K562 (cell line): Measurements from ENCODE around the gene TARBP1. TPM values are rescaled to one million over a fixed set of nuclear protein-coding genes. Genes with fewer than 3 reads are reported as not detected.

Experiments used
- ATAC-seq: fragments of 200-7000 bp; cut with Tn5 transposase; 3 replicates; pipeline ENCODE4 v1.9.1; 2020; ENCODE audit warnings: moderate library complexity
- BruUV-seq: library from RNA; stranded (reverse); fragments of 400-500 nt; replicated peaks from 2 replicates; lab custom pipeline; 2021; lab: Mats Ljungman, UMichigan
- CTCF ChIA-PET: fragments of 300-600 bp; formaldehyde crosslinking; extraction: SDS; loops from one replicate; lab custom pipeline; 2021; ENCODE audit warnings: low intra/inter-chr PET ratio; lab: Yijun Ruan, JAX
- POLR2A ChIA-PET: fragments of 300-600, 350-650 bp; sonication (Branson Sonifier 250); formaldehyde crosslinking; extraction: SDS; loops from one replicate; lab custom pipeline; 2021; ENCODE audit warnings: antibody characterized with exemption, inconsistent platforms; lab: Yijun Ruan, JAX
- DNase-seq, 4 experiments: peaks; one replicate each; pipeline versions ENCODE4 v3.0.0 to v3.0.0-alpha.2; 2011 to 2018; ENCODE audit warnings: low spot score in 3 of 4, mixed read lengths in 3 of 4; ENCODE audit errors: extremely low read depth in 1 of 4
- FAIRE-seq: peaks from 2 replicates; lab custom pipeline; 2011; peaks lifted over from hg19 to GRCh38; lab: Jason Lieb, UNC
- H2AFZ ChIP-seq: 2 replicates; pipeline ENCODE4 v1.6.0; 2011; ENCODE audit warnings: low read depth, low read length, control low read depth, inconsistent platforms
- H3K27ac ChIP-seq: fragments of 200-600 bp; 3 replicates; pipeline ENCODE4 v1.8.0; 2011; ENCODE audit warnings: low read depth, mild to moderate bottlenecking, control low read depth, inconsistent platforms, low read length, moderate library complexity, mixed read lengths; ENCODE audit errors: extremely low read depth
- H3K27me3 ChIP-seq, 2 experiments: fragments of 300-600 bp in 1 of 2; 2 replicates in 1 of 2; 3 replicates in 1 of 2; pipeline versions ENCODE4 v1.6.0 to v1.8.0; 2011; ENCODE audit warnings: inconsistent platforms in 2 of 2, low read length in 2 of 2, mild to moderate bottlenecking in 1 of 2, mixed read lengths in 1 of 2, moderate library complexity in 1 of 2; ENCODE audit not compliant: control insufficient read depth in 2 of 2, insufficient read depth in 2 of 2
- H3K36me3 ChIP-seq: fragments of 300-600 bp; 3 replicates; pipeline ENCODE4 v1.8.0; 2011; ENCODE audit warnings: mild to moderate bottlenecking, low read length, inconsistent platforms; ENCODE audit not compliant: control insufficient read depth, insufficient read depth
- H3K4me1 ChIP-seq, 2 experiments: fragments of 200-600 bp in 1 of 2; replicated peaks in 1 of 2; 2 replicates in 1 of 2; 3 replicates in 1 of 2; pipeline versions ENCODE4 v1.5.1 to v1.8.0; 2011; ENCODE audit warnings: inconsistent platforms in 2 of 2, low read length in 2 of 2, mild to moderate bottlenecking in 1 of 2, mixed read lengths in 1 of 2, moderate library complexity in 1 of 2; ENCODE audit not compliant: control insufficient read depth in 2 of 2, insufficient read depth in 2 of 2
- H3K4me2 ChIP-seq: 2 replicates; pipeline ENCODE4 v1.6.1; 2011; ENCODE audit warnings: low read length, control low read depth, inconsistent platforms, mixed read lengths; ENCODE audit not compliant: insufficient read depth
- H3K4me3 ChIP-seq: fragments of 200-600 bp; sonication (generic), shearing (Covaris generic); 2 replicates; pipeline ENCODE4 v1.5.1; 2016; ENCODE audit warnings: control low read depth, inconsistent platforms
- H3K79me2 ChIP-seq: fragments of 200-600 bp; 3 replicates; pipeline ENCODE4 v1.8.0; 2011; ENCODE audit warnings: low read length, inconsistent platforms; ENCODE audit not compliant: control insufficient read depth, insufficient read depth
- H3K9ac ChIP-seq, 2 experiments: 2 replicates each; pipeline versions ENCODE4 v1.6.0 to v1.6.1; 2011; ENCODE audit warnings: low read depth in 2 of 2, low read length in 2 of 2, control low read depth in 1 of 2, inconsistent platforms in 1 of 2, mild to moderate bottlenecking in 1 of 2, mixed read lengths in 1 of 2; ENCODE audit not compliant: insufficient read depth in 1 of 2
- H3K9me1 ChIP-seq: one replicate; pipeline ENCODE4 v1.6.0; 2011; ENCODE audit warnings: inconsistent platforms, mild to moderate bottlenecking, low read length, moderate library complexity; ENCODE audit not compliant: control insufficient read depth, insufficient read depth
- H3K9me3 ChIP-seq: replicated peaks from 2 replicates; pipeline ENCODE4 v1.5.1; 2011; ENCODE audit warnings: low read depth, low read length, inconsistent platforms; ENCODE audit not compliant: control insufficient read depth, insufficient read depth
- H4K20me1 ChIP-seq: replicated peaks from 2 replicates; pipeline ENCODE4 v1.6.1; 2011; ENCODE audit warnings: low read length, inconsistent platforms, mixed read lengths; ENCODE audit not compliant: control insufficient read depth, insufficient read depth
- E2F6 ChIP-seq, 2 experiments: IDR thresholded peaks; 2 replicates each; pipeline ENCODE4 v1.6.1; 2011; ENCODE audit warnings: borderline replicate concordance in 1 of 2, control low read depth in 1 of 2, low read depth in 1 of 2, low read length in 1 of 2, mild to moderate bottlenecking in 1 of 2, mixed read lengths in 1 of 2, moderate library complexity in 1 of 2; ENCODE audit not compliant: insufficient read depth in 1 of 2, insufficient read length in 1 of 2, poor library complexity in 1 of 2, severe bottlenecking in 1 of 2; ENCODE audit errors: extremely low read depth in 1 of 2
- KHSRP ChIP-seq: fragments of 450-650 bp; IDR thresholded peaks from 2 replicates; pipeline ENCODE4 v1.6.1; 2017
- MXI1 ChIP-seq: IDR thresholded peaks from 2 replicates; pipeline ENCODE4 v1.6.1; 2011; ENCODE audit warnings: low read depth, mild to moderate bottlenecking, improper control_type of control experiment, low read length
- PKNOX1 ChIP-seq: fragments of 450-650 bp; IDR thresholded peaks from 2 replicates; pipeline ENCODE4 v1.6.1; 2016
- PYGO2 ChIP-seq: fragments of 450-650 bp; IDR thresholded peaks from 2 replicates; pipeline ENCODE4 v1.6.1; 2016; ENCODE audit warnings: mild to moderate bottlenecking, missing genetic modification characterization, moderate library complexity, missing compliant biosample characterization
- WGBS: fragments of 100-300 bp; shearing (Covaris generic); methylation state at CpG from one replicate; pipeline ENCODE4 v1.1.6; 2016; ENCODE audit warnings: low coverage, mixed read lengths; ENCODE audit not compliant: insufficient coverage; ENCODE audit errors: missing lambda C conversion rate; 5-methylcytosine and 5-hydroxymethylcytosine counted together
- in situ Hi-C: fragments of 300-500 bp; cut with MboI; formaldehyde crosslinking; loops from 4 replicates; pipeline ENCODE4 v1.15.0; 2018; ENCODE audit warnings: inconsistent platforms, mixed read lengths
- intact Hi-C: fragments of 100-400 bp; cut with micrococcal nuclease; formaldehyde crosslinking; loops from 2 replicates; pipeline ENCODE4 v1.14.2; 2022
- polyA plus RNA-seq, 8 experiments: library from polyadenylated mRNA; depleted of rRNA in 4 of 8; stranded (reverse) in 5 of 8; unstranded in 3 of 8; fragments of >200 nt; fragmentation: Nextera tagmentation in 2 of 8; fragmentation: Illumina TruSeq in 1 of 8; extraction: Ambion mirVana in 2 of 8; extraction: Trizol in 1 of 8; gene quantifications; 2 replicates each; pipeline versions ENCODE4 v1.2.1 to v1.2.3, GENCODE V29; 2011 to 2014; ENCODE audit warnings: inconsistent platforms in 1 of 8, missing spikeins in 1 of 8
- total RNA-seq, 7 experiments: library from RNA; depleted of rRNA in 6 of 7; stranded (reverse); fragments of >200 nt in 6 of 7; fragmentation: Illumina TruSeq in 2 of 7; extraction: Trizol in 2 of 7; gene quantifications; 2 replicates each; pipeline versions ENCODE4 v1.2.1 to v1.2.3, GENCODE V29; 2011 to 2021; ENCODE audit warnings: low replicate concordance in 1 of 7

Gene TARBP1
- total and polyA plus RNA-seq, 9 of the 15 experiments (the other 6 are each of a cell fraction or from before 2014, with no cell fraction given): 8.8 to 48.0 (median 22.9) TPM

GRCh38 chr1:234515821-234516241, 36.9 kb upstream of the TARBP1 start (continued):
- TF ChIP-seq PYGO2 (peak; percentile 37; the same call in 1 of the 2 replicates), PKNOX1 (0 out of 2 replicates have a peak, but pooled peaks have one; percentile 10), KHSRP (no peak)

GRCh38 chr1:234515411-234515810, 36.4 kb upstream of the TARBP1 start:
- ATAC-seq: no peak
- no TSS peak for BruUV-seq
- H3K4me3 ChIP-seq: no peak overlapping the region
- H3K9ac ChIP-seq: no peak overlapping the region
- in situ Hi-C loops (no loop called here), intact Hi-C loops (no loop called here)
- H4K20me1 ChIP-seq: no peaks in the 10 kb centered on the region
- TF ChIP-seq MXI1 (no peak), E2F6 (IDR thresholded peaks at IDR 0.05; ENCODE audit: borderline replicate concordance in 1 of 2, extremely low read depth in 1 of 2, insufficient read depth in 1 of 2, insufficient read length in 1 of 2, low read depth in 1 of 2, low read length in 1 of 2, poor library complexity in 1 of 2, severe bottlenecking in 1 of 2) (no peak)
- ChIA-PET CTCF (no interaction called here), POLR2A (interaction anchor here (1.0 kb wide), 1 partner anchor 11 kb away, joined by 3 read pairs; no protein-coding TSS in a partner anchor)
- no peaks in the 10 kb centered on the region for H3K9me3 ChIP-seq
- DNase-seq: no peak
- H3K4me1 ChIP-seq: peaks cover 7 to 15% of the 10 kb centered on the region in 2 experiments; a peak in 4 of 5 replicates
- 46% methylated on average over 2 of the region's 2 CpGs for WGBS
- H3K79me2 ChIP-seq: no peaks in the 10 kb centered on the region
- no peaks in the 10 kb centered on the region for H3K36me3 ChIP-seq
- H3K4me2 ChIP-seq: no peak overlapping the region
- H3K27me3 ChIP-seq: no peaks in the 10 kb centered on the region
- H3K9me1 ChIP-seq: no peaks in the 10 kb centered on the region
- no peak overlapping the region for H3K27ac ChIP-seq
- H2AFZ ChIP-seq: peak overlapping the region; percentile 32
- no peak for FAIRE-seq
